GM12878 (cell line): ENCODE data around the gene USPL1. TPM values are rescaled to one million over a fixed set of nuclear protein-coding genes. Genes with fewer than 3 reads are reported as not detected.

ENCODE experiments used
- ATF3 ChIP-seq: IDR thresholded peaks from 2 replicates; pipeline ENCODE4 v1.6.1; 2011; ENCODE audit warnings: low read depth, mild to moderate bottlenecking, low read length, moderate library complexity, borderline replicate concordance; ENCODE audit errors: extremely low read depth
- FOS ChIP-seq: IDR thresholded peaks from 3 replicates; pipeline ENCODE4 v1.6.1; 2011; ENCODE audit warnings: borderline replicate concordance; ENCODE audit not compliant: insufficient read length; ENCODE audit errors: extremely low read depth
- MLLT1 ChIP-seq: fragments of 450-650 bp; IDR thresholded peaks from 2 replicates; pipeline ENCODE4 v1.6.1; 2016; ENCODE audit warnings: mild to moderate bottlenecking
- SMARCA5 ChIP-seq: fragments of 450-650 bp; IDR thresholded peaks from 2 replicates; pipeline ENCODE4 v1.6.1; 2017; ENCODE audit warnings: mild to moderate bottlenecking
- ZBTB40 ChIP-seq: fragments of 450-650 bp; IDR thresholded peaks from 2 replicates; pipeline ENCODE4 v1.6.1; 2016; ENCODE audit warnings: mild to moderate bottlenecking, moderate library complexity, borderline replicate concordance
- polyA plus RNA-seq, 11 experiments: library from polyadenylated mRNA; depleted of rRNA in 4 of 11; unstranded in 6 of 11; stranded (reverse) in 5 of 11; fragments of >200 nt; fragmentation: Nextera tagmentation in 4 of 11; fragmentation: Illumina TruSeq in 1 of 11; extraction: Ambion mirVana in 4 of 11; extraction: Trizol in 1 of 11; gene quantifications; 1 replicate in 1 of 11; 2 replicates in 10 of 11; pipeline versions ENCODE4 v1.2.1 to v1.2.3, GENCODE V29; 2011 to 2016; ENCODE audit warnings: inconsistent platforms in 2 of 11, missing spikeins in 2 of 11, low read depth in 1 of 11
- total RNA-seq, 4 experiments: library from RNA; depleted of rRNA in 3 of 4; stranded (reverse); fragments of >200 nt in 3 of 4; fragmentation: Illumina TruSeq in 1 of 4; extraction: Trizol in 1 of 4; gene quantifications; 2 replicates each; pipeline versions ENCODE4 v1.2.1 to v1.2.3, GENCODE V29; 2013 to 2021

USPL1 gene
- total and polyA plus RNA-seq, 10 of the 15 experiments (the other 5 are each of a cell fraction or from before 2014, with no cell fraction given) = 7.9 to 23.2 (median 15.8) TPM

- TF ChIP-seq ZBTB40 (no peak), ATF3 (no peak), SMARCA5 (no peak), FOS (no peak), MLLT1 (no peak)
- TF ChIP-seq, all 136 proteins: peak for 0
These were observed 35.1 kb downstream of the USPL1 start (continued) for GRCh38 chr13:30652746-30653386.
